Caco-2 (cell line): ENCODE measurements around the gene PLCG1. TPM values are rescaled to one million over a fixed set of nuclear protein-coding genes. Genes with fewer than 3 reads are reported as not detected.
A peak's percentile ranks its signal among the peaks of the same experiment; 100 is the strongest.
"Not testable (repeated sequence)": the region's sequence is repeated elsewhere in the genome, so short reads cannot be mapped to it uniquely, and the experiment has no call there.

Experiments used
- BruUV-seq: library from RNA; stranded (reverse); fragments of 400-500 nt; replicated peaks from 2 replicates; lab custom pipeline; 2021; lab: Mats Ljungman, UMichigan
- CTCF ChIA-PET: fragments of 300-600 bp; sonication (Branson Sonifier 250); formaldehyde crosslinking; loops from one replicate; lab custom pipeline; 2022; ENCODE audit warnings: antibody characterized with exemption; lab: Charles Lee
- POLR2A ChIA-PET: fragments of 300-600 bp; sonication (Branson Sonifier 250); formaldehyde crosslinking; loops from one replicate; lab custom pipeline; 2022; ENCODE audit warnings: antibody characterized with exemption; lab: Charles Lee
- DNase-seq, 2 experiments: peaks; one replicate each; pipeline versions ENCODE4 v3.0.0 to v3.0.0-alpha.2; 2020 to 2022
- H3K27me3 ChIP-seq: replicated peaks from 2 replicates; pipeline ENCODE4 v1.6.0; 2011; ENCODE audit warnings: low read length; ENCODE audit not compliant: control insufficient read depth, insufficient read depth
- H3K36me3 ChIP-seq: 2 replicates; pipeline ENCODE4 v1.5.1; 2011; ENCODE audit warnings: low read length; ENCODE audit not compliant: control insufficient read depth, insufficient read depth
- H3K4me1 ChIP-seq: fragments of 250-450 bp; sonication (Bioruptor Pico); 2 replicates; pipeline ENCODE4 v1.5.1; 2020; ENCODE audit warnings: mild to moderate bottlenecking
- H3K4me3 ChIP-seq: 2 replicates; pipeline ENCODE4 v1.5.1; 2011; ENCODE audit warnings: low read depth, mild to moderate bottlenecking, control low read depth, low read length
- H3K9me3 ChIP-seq: fragments of 250-450 bp; sonication (Bioruptor Pico); 2 replicates; pipeline ENCODE4 v1.5.1; 2020; ENCODE audit warnings: mild to moderate bottlenecking, moderate library complexity
- H3K27ac Mint-ChIP-seq: one replicate; pipeline ENCODE4 v1.8.0; 2022; ENCODE audit warnings: mixed read lengths; ENCODE audit not compliant: unreplicated experiment
- H3K27me3 Mint-ChIP-seq: one replicate; pipeline ENCODE4 v1.8.0; 2022; ENCODE audit warnings: mixed read lengths; ENCODE audit not compliant: insufficient read depth, unreplicated experiment
- H3K36me3 Mint-ChIP-seq: one replicate; pipeline ENCODE4 v1.8.0; 2022; ENCODE audit warnings: mild to moderate bottlenecking, mixed read lengths; ENCODE audit not compliant: insufficient read depth, unreplicated experiment
- H3K4me1 Mint-ChIP-seq: one replicate; pipeline ENCODE4 v1.8.0; 2022; ENCODE audit warnings: low read depth, mixed read lengths; ENCODE audit not compliant: unreplicated experiment
- H3K4me3 Mint-ChIP-seq: one replicate; pipeline ENCODE4 v1.8.0; 2022; ENCODE audit warnings: mild to moderate bottlenecking, moderate library complexity, mixed read lengths; ENCODE audit not compliant: unreplicated experiment
- H3K9me3 Mint-ChIP-seq: one replicate; pipeline ENCODE4 v1.8.0; 2022; ENCODE audit warnings: mixed read lengths; ENCODE audit not compliant: unreplicated experiment
- CTCF ChIP-seq, 2 experiments: fragments of 200-600 bp in 1 of 2; IDR thresholded peaks; 1 replicate in 1 of 2; 2 replicates in 1 of 2; pipeline versions ENCODE4 v1.5.1 to v1.8.0; 2011 to 2022; ENCODE audit warnings: antibody characterized with exemption in 1 of 2, control low read depth in 1 of 2, inconsistent platforms in 1 of 2, low read depth in 1 of 2, low read length in 1 of 2, mild to moderate bottlenecking in 1 of 2, moderate library complexity in 1 of 2; ENCODE audit not compliant: insufficient read depth in 1 of 2, severe bottlenecking in 1 of 2, unreplicated experiment in 1 of 2
- intact Hi-C: fragments of 100-400 bp; cut with micrococcal nuclease; formaldehyde crosslinking; loops from one replicate; pipeline ENCODE4 v1.10.0; 2022; ENCODE audit not compliant: unreplicated experiment
- total RNA-seq: library from RNA; stranded (reverse); gene quantifications from 2 replicates; pipeline ENCODE4 v1.2.3, GENCODE V29; 2022

The PLCG1 gene
- total RNA-seq, 1 experiment from 2014 or later: 196 TPM

GRCh38 chr20:41111578-41111951, 25.8 kb upstream of the PLCG1 start:
- peak overlapping the region; percentile 91 for H3K27ac Mint-ChIP-seq
- TF ChIP-seq CTCF (IDR thresholded peaks at IDR 0.05; ENCODE audit: insufficient read depth in 1 of 2, low read depth in 1 of 2, low read length in 1 of 2, severe bottlenecking in 1 of 2, unreplicated experiment in 1 of 2): no peak
- H3K4me3 ChIP-seq: no peak overlapping the region
- no peak for DNase-seq
- ChIA-PET CTCF (interaction anchor here (2.6 kb wide), 1 partner anchor 121 kb away, joined by 10 read pairs; no protein-coding TSS in a partner anchor), POLR2A (interaction anchor here (0.7 to 1.5 kb wide), 2 partner anchors 84 to 258 kb away, joined by 3 to 5 read pairs; partner anchors contain the start of gene TOP1)
- H3K36me3 Mint-ChIP-seq: peaks cover 91% of the 10 kb centered on the region
- BruUV-seq: no TSS peak
- no peaks in the 10 kb centered on the region for H3K27me3 ChIP-seq
- peaks cover 19% of the 10 kb centered on the region for H3K36me3 ChIP-seq
- H3K4me3 Mint-ChIP-seq: peak overlapping the region; percentile 32
- peaks cover 30% of the 10 kb centered on the region for H3K4me1 ChIP-seq
- intact Hi-C loops: loop anchor here (1.0 to 2.0 kb wide), 2 partner anchors 25 to 143 kb away; partner anchors contain the start of gene PLCG1
- H3K27me3 Mint-ChIP-seq: no peaks in the 10 kb centered on the region
- H3K4me1 Mint-ChIP-seq: peaks cover 30% of the 10 kb centered on the region
- no peaks in the 10 kb centered on the region for H3K9me3 ChIP-seq
- H3K9me3 Mint-ChIP-seq: no peaks in the 10 kb centered on the region

GRCh38 chr20:41116282-41116956, 20.9 kb upstream of the PLCG1 start:
- DNase-seq: no peak
- no TSS peak for BruUV-seq
- intact Hi-C loops: no loop called here
- Mint-ChIP-seq H3K4me3 (no peak overlapping the region), H3K4me1 (peaks cover 7% of the 10 kb centered on the region), H3K27ac (peak overlapping the region; percentile 12), H3K27me3 (no peaks in the 10 kb centered on the region), H3K36me3 (peaks cover 97% of the 10 kb centered on the region), H3K9me3 (no peaks in the 10 kb centered on the region)
- H3K36me3 ChIP-seq: peaks cover 22% of the 10 kb centered on the region
- no peak for TF ChIP-seq CTCF (IDR thresholded peaks at IDR 0.05; ENCODE audit: insufficient read depth in 1 of 2, low read depth in 1 of 2, low read length in 1 of 2, severe bottlenecking in 1 of 2, unreplicated experiment in 1 of 2)
- H3K4me3 ChIP-seq: no peak overlapping the region
- H3K27me3 ChIP-seq: no peaks in the 10 kb centered on the region
- no peaks in the 10 kb centered on the region for H3K9me3 ChIP-seq
- peaks cover 12% of the 10 kb centered on the region for H3K4me1 ChIP-seq
- ChIA-PET CTCF (interaction anchor here (3.8 kb wide), 1 partner anchor 19 kb away, joined by 13 read pairs; no protein-coding TSS in a partner anchor), POLR2A (no interaction called here)

GRCh38 chr20:41118159-41118558, 19.2 kb upstream of the PLCG1 start:
- not testable (repeated sequence) for H3K4me3 Mint-ChIP-seq

More at GRCh38 chr20:41118159-41118558, 19.2 kb upstream of the PLCG1 start:
- H3K4me3 ChIP-seq, H3K4me1 ChIP-seq, H3K9me3 Mint-ChIP-seq, H3K27ac Mint-ChIP-seq, H3K27me3 ChIP-seq, DNase-seq, BruUV-seq, POLR2A ChIA-PET, H3K27me3 Mint-ChIP-seq, H3K9me3 ChIP-seq, H3K4me1 Mint-ChIP-seq, intact Hi-C loops: not testable (repeated sequence)
- peaks cover 25% of the 10 kb centered on the region for H3K36me3 ChIP-seq
- H3K36me3 Mint-ChIP-seq: peaks cover 97% of the 10 kb centered on the region
- TF ChIP-seq CTCF (IDR thresholded peaks at IDR 0.05; ENCODE audit: insufficient read depth in 1 of 2, low read depth in 1 of 2, low read length in 1 of 2, severe bottlenecking in 1 of 2, unreplicated experiment in 1 of 2): peak in 1 of 2 experiments; percentile 20
- CTCF ChIA-PET: interaction anchor here (3.8 kb wide), 1 partner anchor 18 kb away, joined by 13 read pairs; no protein-coding TSS in a partner anchor
